Type B pancreatic cell (in vitro differentiated cells): ENCODE measurements around the gene SRPK2. TPM values are rescaled to one million over a fixed set of nuclear protein-coding genes. Genes with fewer than 3 reads are reported as not detected.
"Not testable (repeated sequence)": the region's sequence is repeated elsewhere in the genome, so short reads cannot be mapped to it uniquely, and the experiment has no call there.

Source experiments
- DNase-seq: peaks from one replicate; pipeline ENCODE4 v3.0.0; 2021; ENCODE audit warnings: mixed read lengths; ENCODE audit not compliant: unreplicated experiment; ENCODE audit errors: extremely low spot score
- H3K27ac Mint-ChIP-seq: 2 replicates; pipeline ENCODE4 v1.8.0; 2021; ENCODE audit warnings: mild to moderate bottlenecking, mixed read lengths
- H3K27me3 Mint-ChIP-seq: 2 replicates; pipeline ENCODE4 v1.8.0; 2021; ENCODE audit warnings: mixed read lengths
- H3K36me3 Mint-ChIP-seq: 2 replicates; pipeline ENCODE4 v1.8.0; 2021; ENCODE audit warnings: mixed read lengths
- H3K4me1 Mint-ChIP-seq: one replicate; pipeline ENCODE4 v1.8.0; 2021; ENCODE audit warnings: mixed read lengths; ENCODE audit not compliant: unreplicated experiment
- H3K4me3 Mint-ChIP-seq: 2 replicates; pipeline ENCODE4 v1.8.0; 2021; ENCODE audit warnings: mild to moderate bottlenecking, mixed read lengths
- H3K9me3 Mint-ChIP-seq: 2 replicates; pipeline ENCODE4 v1.8.0; 2021; ENCODE audit warnings: mixed read lengths
- total RNA-seq: library from RNA; stranded (reverse); gene quantifications from 2 replicates; pipeline ENCODE4 v1.2.1, GENCODE V29; 2021; ENCODE audit warnings: low replicate concordance
- TF ChIP-seq, protein P1 (sequence below): fragments of 200-600 bp; sonication (generic); conservative IDR thresholded peaks from 2 replicates; pipeline ENCODE4 v1.5.0; 2021; ENCODE audit warnings: antibody characterized with exemption, mild to moderate bottlenecking

Gene SRPK2
- total RNA-seq, 1 donor from 2014 or later: 36.0 TPM

- no peaks in the 10 kb centered on the region for H3K9me3 Mint-ChIP-seq
- H3K36me3 Mint-ChIP-seq: peaks cover 14% of the 10 kb centered on the region
- no peaks in the 10 kb centered on the region for H3K27me3 Mint-ChIP-seq
- DNase-seq: no peak
- no peak overlapping the region for H3K4me3 Mint-ChIP-seq
- TF ChIP-seq, protein P1, sequence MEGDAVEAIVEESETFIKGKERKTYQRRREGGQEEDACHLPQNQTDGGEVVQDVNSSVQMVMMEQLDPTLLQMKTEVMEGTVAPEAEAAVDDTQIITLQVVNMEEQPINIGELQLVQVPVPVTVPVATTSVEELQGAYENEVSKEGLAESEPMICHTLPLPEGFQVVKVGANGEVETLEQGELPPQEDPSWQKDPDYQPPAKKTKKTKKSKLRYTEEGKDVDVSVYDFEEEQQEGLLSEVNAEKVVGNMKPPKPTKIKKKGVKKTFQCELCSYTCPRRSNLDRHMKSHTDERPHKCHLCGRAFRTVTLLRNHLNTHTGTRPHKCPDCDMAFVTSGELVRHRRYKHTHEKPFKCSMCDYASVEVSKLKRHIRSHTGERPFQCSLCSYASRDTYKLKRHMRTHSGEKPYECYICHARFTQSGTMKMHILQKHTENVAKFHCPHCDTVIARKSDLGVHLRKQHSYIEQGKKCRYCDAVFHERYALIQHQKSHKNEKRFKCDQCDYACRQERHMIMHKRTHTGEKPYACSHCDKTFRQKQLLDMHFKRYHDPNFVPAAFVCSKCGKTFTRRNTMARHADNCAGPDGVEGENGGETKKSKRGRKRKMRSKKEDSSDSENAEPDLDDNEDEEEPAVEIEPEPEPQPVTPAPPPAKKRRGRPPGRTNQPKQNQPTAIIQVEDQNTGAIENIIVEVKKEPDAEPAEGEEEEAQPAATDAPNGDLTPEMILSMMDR: no peak
- H3K4me1 Mint-ChIP-seq: peaks cover 21% of the 10 kb centered on the region
- H3K27ac Mint-ChIP-seq: no peak overlapping the region
These were observed 186.1 kb downstream of the SRPK2 start for GRCh38 chr7:105202616-105203015.

GRCh38 chr7:105199386-105199785 lies 189.3 kb downstream of the SRPK2 start:
- H3K4me1 Mint-ChIP-seq: peaks cover 18% of the 10 kb centered on the region
- H3K9me3 Mint-ChIP-seq: no peaks in the 10 kb centered on the region
- DNase-seq: no peak
- H3K4me3 Mint-ChIP-seq: no peak overlapping the region
- H3K27ac Mint-ChIP-seq: no peak overlapping the region
- TF ChIP-seq, protein P1: no peak
- peaks cover 17% of the 10 kb centered on the region for H3K36me3 Mint-ChIP-seq
- no peaks in the 10 kb centered on the region for H3K27me3 Mint-ChIP-seq

GRCh38 chr7:105198223-105198622 lies 190.5 kb downstream of the SRPK2 start:
- H3K36me3 Mint-ChIP-seq: peaks cover 19% of the 10 kb centered on the region
- H3K27ac Mint-ChIP-seq: no peak overlapping the region
- H3K4me1 Mint-ChIP-seq: peaks cover 18% of the 10 kb centered on the region
- no peak for DNase-seq
- no peaks in the 10 kb centered on the region for H3K27me3 Mint-ChIP-seq
- TF ChIP-seq, protein P1: no peak
- no peaks in the 10 kb centered on the region for H3K9me3 Mint-ChIP-seq
- no peak overlapping the region for H3K4me3 Mint-ChIP-seq

DNA sequence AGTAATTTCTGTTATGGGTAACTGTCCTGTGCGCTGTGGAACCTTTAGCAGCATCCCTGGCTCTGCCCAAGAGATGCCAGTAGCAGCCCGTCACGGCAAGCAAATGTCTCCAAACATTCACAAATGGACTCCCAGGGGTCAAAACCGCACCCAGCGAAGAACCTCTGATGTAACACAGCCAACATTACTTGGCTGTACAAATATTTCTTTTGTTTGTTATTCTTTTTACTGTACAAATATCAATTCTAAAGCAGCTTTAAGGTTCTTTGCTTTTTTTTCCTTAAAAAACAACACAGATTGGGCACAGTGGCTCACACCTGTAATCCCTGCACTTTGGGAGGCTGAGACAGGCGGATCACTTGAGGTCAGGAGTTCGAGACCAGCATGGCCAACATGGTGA lies 192.2 kb downstream of the SRPK2 start:
- Mint-ChIP-seq H3K36me3 (peaks cover 15% of the 10 kb centered on the region), H3K27me3 (no peaks in the 10 kb centered on the region), H3K4me3 (no peak overlapping the region), H3K9me3 (no peaks in the 10 kb centered on the region), H3K4me1 (peaks cover 14% of the 10 kb centered on the region), H3K27ac (no peak overlapping the region)
- DNase-seq: no peak
- TF ChIP-seq, protein P1: no peak

DNA sequence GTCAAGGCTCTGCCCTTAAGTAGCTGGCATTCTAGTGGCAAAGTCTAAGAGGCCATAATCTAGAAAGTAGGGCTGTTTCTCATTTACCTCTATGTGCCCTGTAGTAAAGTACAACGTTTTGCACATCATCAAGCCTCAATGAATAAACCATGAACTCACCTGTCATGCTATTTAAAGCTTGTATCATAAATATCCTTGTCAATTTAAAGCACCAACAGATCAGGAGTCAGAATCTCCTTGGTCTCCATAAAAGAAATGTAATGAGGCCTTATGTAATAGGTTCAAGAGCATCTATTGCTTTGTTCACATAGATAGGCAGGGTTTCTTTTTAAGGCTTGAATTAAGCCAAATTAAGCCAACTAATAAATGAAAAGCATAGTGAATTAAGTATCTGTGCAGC lies 192.8 kb downstream of the SRPK2 start:
- H3K4me1 Mint-ChIP-seq: peaks cover 14% of the 10 kb centered on the region
- H3K4me3 Mint-ChIP-seq: no peak overlapping the region
- DNase-seq: no peak
- H3K9me3 Mint-ChIP-seq: no peaks in the 10 kb centered on the region
- no peak overlapping the region for H3K27ac Mint-ChIP-seq
- H3K27me3 Mint-ChIP-seq: no peaks in the 10 kb centered on the region
- peaks cover 14% of the 10 kb centered on the region for H3K36me3 Mint-ChIP-seq
- TF ChIP-seq, protein P1: no peak

DNA sequence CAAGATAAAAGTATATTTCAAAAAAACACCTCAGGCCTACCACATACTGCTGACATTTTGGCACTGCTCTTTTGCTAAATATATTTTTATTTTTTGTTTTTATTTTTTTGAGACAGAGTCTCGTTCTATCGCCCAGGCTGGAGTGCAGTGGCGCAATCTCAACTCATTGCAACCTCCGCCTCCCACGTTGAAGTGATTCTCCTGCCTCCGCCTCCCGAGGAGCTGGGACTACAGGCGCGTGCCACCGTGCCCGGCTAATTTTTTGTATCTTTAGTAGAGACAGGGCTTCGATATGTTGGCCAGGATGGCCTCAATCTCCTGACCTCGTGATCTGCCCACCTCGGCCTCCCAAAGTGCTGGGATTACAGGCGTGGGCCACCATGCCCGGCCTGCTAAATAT lies 193.8 kb downstream of the SRPK2 start:
- H3K4me3 Mint-ChIP-seq, H3K9me3 Mint-ChIP-seq, DNase-seq, H3K27ac Mint-ChIP-seq, H3K27me3 Mint-ChIP-seq, H3K36me3 Mint-ChIP-seq: not testable (repeated sequence)
- H3K4me1 Mint-ChIP-seq: peaks cover 14% of the 10 kb centered on the region
